Upper lobe of right lung (tissue), 1 donor: ENCODE data around the gene MAFF. TPM values are rescaled to one million over a fixed set of nuclear protein-coding genes. Genes with fewer than 3 reads are reported as not detected.

Source experiments
- ATAC-seq: fragments of 200-7000 bp; cut with Tn5 transposase; one replicate; pipeline ENCODE4 v1.9.1; 2020; ENCODE audit warnings: mild to moderate bottlenecking, moderate library complexity
- DNase-seq: peaks from one replicate; pipeline ENCODE4 v3.0.0-alpha.2; 2020
- H3K27ac ChIP-seq: fragments of 200-600 bp; one replicate; pipeline ENCODE4 v1.8.0; 2022
- H3K27me3 ChIP-seq: fragments of 200-600 bp; one replicate; pipeline ENCODE4 v1.8.0; 2022; ENCODE audit warnings: mild to moderate bottlenecking
- H3K36me3 ChIP-seq: fragments of 200-600 bp; one replicate; pipeline ENCODE4 v1.8.0; 2022
- H3K4me1 ChIP-seq: fragments of 200-600 bp; one replicate; pipeline ENCODE4 v1.8.0; 2022
- H3K4me3 ChIP-seq: fragments of 200-600 bp; one replicate; pipeline ENCODE4 v1.8.0; 2022; ENCODE audit warnings: mild to moderate bottlenecking
- H3K9me3 ChIP-seq: fragments of 200-600 bp; one replicate; pipeline ENCODE4 v1.8.0; 2022
- intact Hi-C: fragments of 100-400 bp; cut with DNase I; formaldehyde crosslinking; loops from one replicate; pipeline ENCODE4 v1.11.0; 2022
- total RNA-seq: library from RNA; stranded (reverse); fragmentation: NEBNext Ultra II Directional; extraction: Animal tissue kit (Norgen Biotek cat#: 25700); gene quantifications from one replicate; pipeline ENCODE4 v1.2.1, GENCODE V29; 2021
- TF ChIP-seq, protein P1 (sequence below): fragments of 200-600 bp; IDR thresholded peaks from one replicate; pipeline ENCODE4 v1.8.0; 2022; ENCODE audit warnings: antibody characterized with exemption
- donor health status: DM: no; HTN: yes; CAD: no; lungs with severe emphysema.

MAFF gene
- total RNA-seq, 1 donor from 2014 or later = 48.9 TPM

DNA sequence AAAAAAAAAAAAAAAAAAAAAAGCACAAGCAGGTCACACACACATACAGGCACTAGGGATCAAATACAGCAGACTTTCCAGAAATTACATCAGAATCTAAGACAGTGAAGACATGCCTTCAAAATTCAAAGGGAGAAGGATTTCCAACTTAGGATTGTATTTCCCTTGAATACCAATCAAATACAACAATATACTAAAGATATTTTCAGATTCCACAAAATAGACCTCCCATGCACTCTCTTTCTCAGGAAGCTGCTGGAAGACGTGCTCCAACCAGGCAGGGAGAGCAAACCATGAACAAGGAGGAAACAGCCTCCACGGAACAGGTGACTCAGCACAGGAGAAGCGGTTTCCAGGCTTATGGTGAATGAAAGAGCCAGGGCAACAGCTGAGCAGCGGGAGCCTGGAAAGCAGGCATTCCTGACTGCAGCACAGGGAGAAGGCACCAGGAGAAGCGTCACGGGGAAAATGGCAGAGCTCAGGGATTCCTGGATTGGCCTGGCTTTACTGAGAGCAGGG lies 39.0 kb downstream of the MAFF start:
- DNase-seq (no peak), ATAC-seq (no peak)
- H3K4me3 ChIP-seq = no peak overlapping the region
- peaks cover 55% of the 10 kb centered on the region for H3K4me1 ChIP-seq
- intact Hi-C loops = no loop called here
- H3K36me3 ChIP-seq = peaks cover 27% of the 10 kb centered on the region
- TF ChIP-seq, protein P1, sequence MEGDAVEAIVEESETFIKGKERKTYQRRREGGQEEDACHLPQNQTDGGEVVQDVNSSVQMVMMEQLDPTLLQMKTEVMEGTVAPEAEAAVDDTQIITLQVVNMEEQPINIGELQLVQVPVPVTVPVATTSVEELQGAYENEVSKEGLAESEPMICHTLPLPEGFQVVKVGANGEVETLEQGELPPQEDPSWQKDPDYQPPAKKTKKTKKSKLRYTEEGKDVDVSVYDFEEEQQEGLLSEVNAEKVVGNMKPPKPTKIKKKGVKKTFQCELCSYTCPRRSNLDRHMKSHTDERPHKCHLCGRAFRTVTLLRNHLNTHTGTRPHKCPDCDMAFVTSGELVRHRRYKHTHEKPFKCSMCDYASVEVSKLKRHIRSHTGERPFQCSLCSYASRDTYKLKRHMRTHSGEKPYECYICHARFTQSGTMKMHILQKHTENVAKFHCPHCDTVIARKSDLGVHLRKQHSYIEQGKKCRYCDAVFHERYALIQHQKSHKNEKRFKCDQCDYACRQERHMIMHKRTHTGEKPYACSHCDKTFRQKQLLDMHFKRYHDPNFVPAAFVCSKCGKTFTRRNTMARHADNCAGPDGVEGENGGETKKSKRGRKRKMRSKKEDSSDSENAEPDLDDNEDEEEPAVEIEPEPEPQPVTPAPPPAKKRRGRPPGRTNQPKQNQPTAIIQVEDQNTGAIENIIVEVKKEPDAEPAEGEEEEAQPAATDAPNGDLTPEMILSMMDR = no peak
- H3K27ac ChIP-seq = peak overlapping the region; percentile 24
- no peaks in the 10 kb centered on the region for H3K9me3 ChIP-seq
- no peaks in the 10 kb centered on the region for H3K27me3 ChIP-seq

DNA sequence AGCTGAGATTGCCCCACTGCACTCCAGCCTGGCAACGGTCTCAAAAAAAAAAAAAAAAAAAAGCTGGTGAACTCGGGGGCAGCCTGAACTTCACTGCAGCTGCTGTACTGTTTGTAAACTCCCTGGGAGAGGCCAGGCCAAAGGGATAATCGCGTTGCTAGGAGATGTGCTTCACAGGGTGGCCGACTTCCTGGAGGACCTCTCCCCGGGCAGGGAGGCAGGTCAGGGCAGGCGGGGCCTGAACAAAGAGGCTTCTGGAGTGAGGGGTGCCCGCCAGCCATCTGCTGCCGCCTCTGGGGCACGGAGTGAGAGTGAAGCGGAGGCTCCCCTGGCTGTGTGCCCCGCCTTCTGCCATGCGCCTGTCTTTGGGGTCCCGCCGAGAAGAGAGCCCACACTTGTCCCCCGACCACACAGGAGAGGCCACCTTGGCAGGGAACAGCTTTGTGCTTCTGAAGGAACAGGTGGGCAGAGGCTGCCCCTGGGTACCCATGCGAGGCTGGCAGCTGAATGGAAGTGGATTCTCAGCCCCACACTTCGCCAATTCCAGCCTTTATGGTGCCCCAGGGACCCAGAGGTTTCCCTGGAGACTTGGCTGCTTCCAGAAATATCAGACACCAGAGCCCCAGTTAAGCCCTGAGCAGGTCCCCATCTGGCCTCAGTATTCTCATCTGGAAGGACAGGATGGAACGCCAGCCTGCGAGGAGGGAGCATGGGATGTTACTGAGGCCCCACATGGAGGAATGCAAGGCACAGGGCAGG lies 41.4 kb downstream of the MAFF start:
- peaks cover 43% of the 10 kb centered on the region for H3K4me1 ChIP-seq
- H3K27me3 ChIP-seq = no peaks in the 10 kb centered on the region
- intact Hi-C loops = no loop called here
- peak; percentile 27 for ATAC-seq
- peaks cover 39% of the 10 kb centered on the region for H3K36me3 ChIP-seq
- peak overlapping the region; percentile 68 for H3K27ac ChIP-seq
- TF ChIP-seq, protein P1 = no peak
- H3K9me3 ChIP-seq = no peaks in the 10 kb centered on the region
- no peak overlapping the region for H3K4me3 ChIP-seq
- no peak for DNase-seq

DNA sequence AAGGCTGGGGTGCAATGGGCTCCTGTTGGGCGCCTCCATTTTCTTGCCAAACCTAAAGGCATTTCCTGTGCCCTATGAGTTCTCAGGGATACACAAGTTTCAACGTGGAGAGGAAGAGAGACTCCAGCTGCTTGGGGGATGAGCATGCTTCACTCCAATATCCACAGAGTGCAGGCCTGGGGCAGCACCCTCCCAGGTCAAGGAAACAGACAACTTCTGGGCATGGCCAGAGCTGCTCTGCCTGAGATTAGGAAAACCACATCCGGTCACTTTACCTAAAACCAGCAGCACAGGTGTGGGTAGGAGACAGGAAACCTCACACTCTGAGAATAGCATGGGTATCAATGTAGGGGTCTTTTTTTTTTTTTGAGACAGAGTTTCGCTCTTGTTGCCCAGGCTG lies 42.3 kb downstream of the MAFF start:
- ATAC-seq = no peak
- no peak for DNase-seq
- Histone ChIP-seq H3K27ac (no peak overlapping the region), H3K4me1 (peaks cover 33% of the 10 kb centered on the region), H3K36me3 (peaks cover 39% of the 10 kb centered on the region), H3K4me3 (no peak overlapping the region), H3K27me3 (no peaks in the 10 kb centered on the region), H3K9me3 (no peaks in the 10 kb centered on the region)
- intact Hi-C loops = no loop called here
- TF ChIP-seq, protein P1 = no peak

DNA sequence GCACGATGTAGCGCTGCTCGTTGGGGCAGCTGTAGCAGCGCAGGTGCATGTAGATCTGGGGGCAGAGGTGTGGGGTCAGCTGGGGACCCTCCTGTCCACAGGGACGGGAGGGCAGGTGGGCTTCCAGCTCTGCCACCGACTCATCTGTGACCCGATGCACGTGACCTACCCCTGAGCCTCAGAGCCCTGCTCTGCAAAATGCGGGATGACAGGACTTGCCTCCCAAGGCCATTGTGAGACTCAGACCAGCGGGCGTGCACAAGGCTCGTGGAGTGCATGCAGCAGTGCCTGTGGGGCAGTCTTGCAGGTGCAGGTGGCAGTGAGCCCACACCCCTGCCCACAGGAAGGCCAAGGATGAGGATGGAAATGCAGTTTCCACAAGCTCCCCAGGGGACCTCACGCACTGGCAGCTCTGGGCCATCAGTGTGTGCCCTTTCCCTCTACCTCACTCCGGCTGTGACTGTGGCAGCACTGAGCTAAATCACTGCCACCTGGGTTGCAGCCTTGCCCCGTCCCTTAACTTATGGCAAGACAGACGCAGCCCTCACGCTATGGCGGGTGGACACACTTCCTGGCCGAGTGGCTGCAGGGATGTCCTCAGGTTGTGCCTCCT lies 44.4 kb downstream of the MAFF start:
- intact Hi-C loops = no loop called here
- DNase-seq = no peak
- peak overlapping the region; percentile 51 for H3K27ac ChIP-seq

DNA sequence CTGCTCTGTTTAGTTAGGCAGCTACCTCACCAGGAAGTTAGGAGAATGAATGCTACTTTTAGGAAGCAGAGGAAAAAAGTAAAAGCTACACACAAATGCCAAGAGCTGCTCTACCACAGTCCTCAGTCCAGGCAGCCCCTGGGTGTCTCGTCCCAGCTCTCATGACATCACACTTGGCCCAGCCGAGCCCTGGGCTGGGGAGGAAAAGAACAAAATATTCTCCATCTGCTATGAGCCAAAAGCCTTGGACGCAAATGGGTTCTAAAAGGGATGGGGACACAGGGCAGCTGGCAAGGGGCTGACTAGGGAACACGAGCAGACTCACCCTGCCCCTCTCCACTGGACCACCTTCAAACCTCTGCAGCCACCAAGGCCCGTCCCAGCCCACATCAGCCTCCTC lies 44.9 kb downstream of the MAFF start:
- ATAC-seq (no peak), DNase-seq (no peak)
- Histone ChIP-seq H3K4me3 (no peak overlapping the region), H3K9me3 (no peaks in the 10 kb centered on the region), H3K4me1 (peaks cover 25% of the 10 kb centered on the region), H3K27ac (peak overlapping the region; percentile 51), H3K27me3 (no peaks in the 10 kb centered on the region), H3K36me3 (peaks cover 39% of the 10 kb centered on the region)
- TF ChIP-seq, protein P1 = no peak
- intact Hi-C loops = no loop called here

More for the DNA sequence above, 44.4 kb downstream of the MAFF start:
- Histone ChIP-seq H3K27me3 (no peaks in the 10 kb centered on the region), H3K4me3 (no peak overlapping the region), H3K36me3 (peaks cover 39% of the 10 kb centered on the region), H3K4me1 (peaks cover 20% of the 10 kb centered on the region), H3K9me3 (no peaks in the 10 kb centered on the region)
- TF ChIP-seq, protein P1 = no peak
- no peak for ATAC-seq
